IMR-90 (cell line): ENCODE results near the gene PEAK1.

Experiments used
- CHD1 ChIP-seq: IDR thresholded peaks from 2 replicates; pipeline ENCODE4 v1.6.1; 2012; ENCODE audit warnings: low read depth, low read length, improper control_type of control experiment
- ELK1 ChIP-seq: fragments of 150-350 bp; IDR thresholded peaks from 2 replicates; pipeline ENCODE4 v1.6.1; 2016; ENCODE audit warnings: low read depth, mild to moderate bottlenecking, low read length, moderate library complexity, borderline replicate concordance
- MXI1 ChIP-seq: IDR thresholded peaks from 2 replicates; pipeline ENCODE4 v1.6.1; 2012; ENCODE audit warnings: low read depth, mild to moderate bottlenecking, low read length, moderate library complexity, borderline replicate concordance
- POLR2A ChIP-seq: IDR thresholded peaks from 2 replicates; pipeline ENCODE4 v1.6.1; 2012; ENCODE audit warnings: mild to moderate bottlenecking, low read depth, low read length

DNA sequence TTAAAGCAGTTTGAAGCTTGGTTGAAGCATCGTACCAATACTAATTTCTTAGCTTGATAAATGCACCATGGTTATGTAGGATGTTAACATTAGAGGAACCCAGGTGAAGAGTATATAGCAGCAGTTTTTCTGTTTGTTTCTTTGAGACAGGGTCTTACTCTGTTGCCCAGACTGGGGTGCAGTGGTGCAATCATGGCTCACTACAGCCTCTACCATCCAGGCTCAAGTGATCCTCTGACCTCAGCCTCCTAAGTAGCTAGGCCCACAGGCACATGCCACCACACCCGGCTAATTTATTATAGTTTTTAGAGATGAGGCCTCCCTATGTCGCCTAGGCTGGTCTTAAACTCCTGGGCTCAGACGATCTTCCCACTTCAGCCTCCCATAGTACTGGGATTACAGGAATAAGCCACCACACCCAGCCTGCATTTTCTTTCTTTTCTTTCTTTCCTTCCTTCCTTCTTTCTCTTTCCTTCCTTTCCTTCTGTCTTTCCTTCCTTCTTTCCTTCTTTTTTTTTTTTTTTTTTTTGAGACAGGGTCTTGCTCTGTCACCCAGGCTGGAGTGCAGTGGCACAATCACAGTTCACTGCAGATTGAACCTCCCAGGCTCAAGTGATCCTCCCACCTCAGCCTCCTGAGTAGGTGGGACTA lies 6.1 kb downstream of the PEAK1 start:
- TF ChIP-seq ELK1 (no peak), CHD1 (no peak), MXI1 (no peak), POLR2A (no peak)
